ENCODE results near the gene PRDM16. TPM values are rescaled to one million over a fixed set of nuclear protein-coding genes. Genes with fewer than 3 reads are reported as not detected.

Gene PRDM16
- total and polyA plus RNA-seq, 2 of the 8 experiments (the other 6 are each of a cell fraction or from before 2014, with no cell fraction given), result 0.39 to 0.43 TPM

DNA sequence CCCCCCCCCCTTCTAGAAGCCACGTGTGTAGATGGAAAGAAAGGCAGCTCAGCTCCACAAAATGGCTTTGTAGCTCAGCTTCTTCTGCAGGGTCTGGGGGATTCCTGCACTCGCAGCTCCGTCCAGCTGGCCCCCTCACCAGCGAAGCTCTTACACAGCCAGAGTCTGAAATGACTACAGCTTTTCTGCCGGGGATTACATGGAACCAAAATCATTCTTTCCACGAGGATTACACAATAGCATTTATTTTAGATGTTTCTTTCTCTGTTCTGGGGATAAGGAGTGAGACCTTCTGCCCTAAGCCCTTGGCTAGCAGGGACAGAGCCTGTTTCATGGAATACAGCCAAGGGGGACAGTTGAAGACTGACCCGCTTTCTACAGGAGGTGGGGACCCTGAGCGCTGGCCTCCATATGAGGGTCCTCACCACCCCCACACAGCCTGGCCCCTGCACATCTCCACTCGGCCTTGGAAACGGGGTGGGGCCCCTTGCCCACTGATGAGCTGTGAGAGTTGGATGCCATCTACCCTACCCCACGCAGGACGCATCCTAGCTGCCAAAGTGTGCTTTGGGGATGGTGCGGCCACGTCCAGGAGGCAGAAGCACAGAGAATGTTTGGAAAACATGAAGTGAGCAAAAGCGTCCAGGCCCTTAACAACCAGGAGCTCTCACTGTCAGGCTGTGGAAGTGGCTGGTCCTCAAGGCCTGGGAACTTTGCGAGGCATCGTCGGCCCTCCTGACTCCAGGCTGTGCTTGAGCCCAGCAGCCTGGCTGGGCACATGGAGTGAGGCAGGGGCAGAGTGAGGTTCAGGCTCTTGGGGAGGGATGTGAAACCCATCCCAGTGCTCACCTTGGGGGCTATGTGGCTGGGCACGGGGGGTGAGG is 33.2 kb upstream of the PRDM16 start:
- Histone ChIP-seq H3K79me2 (ENCODE audit: control insufficient read depth in 1 of 2, insufficient read depth in 2 of 2, low read length in 2 of 2) (no peaks in the 10 kb centered on the region), H3K4me2 (ENCODE audit: insufficient read depth in 1 of 2, low read depth in 2 of 2, low read length in 2 of 2) (no peak overlapping the region), H3K9ac (replicated peaks in 1 of 4; ENCODE audit: extremely low read depth in 1 of 4, low read depth in 3 of 4, low read length in 3 of 4) (no peak overlapping the region), H2BK12ac (ENCODE audit: low read depth, low read length) (no peak overlapping the region), H2BK120ac (replicated peaks; ENCODE audit: low read depth, low read length) (no peak overlapping the region), H2BK20ac (ENCODE audit: low read length) (no peak overlapping the region), H3K14ac (ENCODE audit: insufficient read length) (no peak overlapping the region), H3K56ac (replicated peaks; ENCODE audit: insufficient read length, low read depth, low read length) (no peak overlapping the region), H3K79me1 (ENCODE audit: low read depth, low read length) (no peaks in the 10 kb centered on the region), H4K8ac (ENCODE audit: extremely low read depth, insufficient read depth, low read length) (no peak overlapping the region), H3K4me1 (replicated peaks in 1 of 4; ENCODE audit: control insufficient read depth in 3 of 4, insufficient read depth in 4 of 4, low read length in 3 of 4) (peaks cover 0 to 5% (median 0%) of the 10 kb centered on the region in 4 experiments; a peak in 1 of 7 replicates), H4K20me1 (replicated peaks in 1 of 2; ENCODE audit: control insufficient read depth in 1 of 2, insufficient read depth in 2 of 2, low read length in 2 of 2) (no peaks in the 10 kb centered on the region), H3K23ac (ENCODE audit: insufficient read length) (no peak overlapping the region), H3K9me3 (ENCODE audit: insufficient read depth in 2 of 2, low read depth in 1 of 2, low read length in 1 of 2) (peaks cover 78 to 100% of the 10 kb centered on the region in 2 experiments), H2BK15ac (ENCODE audit: low read length) (no peak overlapping the region), H4K91ac (replicated peaks; ENCODE audit: insufficient read length, low read length) (no peak overlapping the region), H3K27ac (ENCODE audit: low read depth, low read length) (no peak overlapping the region), H2BK5ac (ENCODE audit: low read depth, low read length) (no peak overlapping the region), H3K4me3 (ENCODE audit: extremely low read depth in 1 of 4, insufficient read depth in 2 of 4, low read depth in 3 of 4, low read length in 4 of 4) (no peak overlapping the region), H3K36me3 (ENCODE audit: control insufficient read depth in 2 of 4, insufficient read depth in 4 of 4, low read length in 3 of 4) (no peaks in the 10 kb centered on the region; a peak in 1 of 8 replicates), H4K5ac (ENCODE audit: insufficient read length, low read depth, low read length) (no peak overlapping the region), H3K18ac (ENCODE audit: extremely low read depth, low read length) (no peak overlapping the region), H2AK5ac (ENCODE audit: low read depth, low read length) (no peak overlapping the region), H2AFZ (ENCODE audit: low read length) (no peak overlapping the region), H3K27me3 (replicated peaks in 1 of 4; ENCODE audit: control insufficient read depth in 3 of 4, extremely low read depth in 1 of 4, insufficient read depth in 3 of 4, low read length in 3 of 4) (no peaks in the 10 kb centered on the region), H3K23me2 (ENCODE audit: low read depth, low read length) (no peaks in the 10 kb centered on the region), H3K4ac (replicated peaks; ENCODE audit: insufficient read length, low read depth, low read length) (no peak overlapping the region)
- FAIRE-seq (no peak), DNase-seq (ENCODE audit: low read depth in 1 of 2, low spot score in 2 of 2) (no peak)
- 83% methylated on average over 16 of the region's 19 CpGs; no CpG with 5 or more reads in 1 of the 2 experiments for WGBS, 2 experiments (ENCODE audit: extremely low coverage in 1 of 2, insufficient coverage in 1 of 2, insufficient read length in 1 of 2, insufficient replicate concordance in 2 of 2, low coverage in 1 of 2, low lambda C conversion rate in 2 of 2, missing lambda C conversion rate in 1 of 2)
- ChIA-PET POLR2A (ENCODE audit: partially characterized antibody) (no interaction called here), CTCF (ENCODE audit: partially characterized antibody) (no interaction called here)
- TF ChIP-seq GTF2F1 (IDR thresholded peaks at IDR 0.05; ENCODE audit: borderline replicate concordance, low read depth, low read length) (no peak), FOSL1 (IDR thresholded peaks at IDR 0.05; ENCODE audit: insufficient read depth, low read depth, low read length) (no peak), BRCA1 (IDR thresholded peaks at IDR 0.05; ENCODE audit: low read depth, low read length) (no peak), POU5F1 (IDR thresholded peaks at IDR 0.05; ENCODE audit: low read depth, low read length) (no peak)
- TF ChIP-seq, protein P1, sequence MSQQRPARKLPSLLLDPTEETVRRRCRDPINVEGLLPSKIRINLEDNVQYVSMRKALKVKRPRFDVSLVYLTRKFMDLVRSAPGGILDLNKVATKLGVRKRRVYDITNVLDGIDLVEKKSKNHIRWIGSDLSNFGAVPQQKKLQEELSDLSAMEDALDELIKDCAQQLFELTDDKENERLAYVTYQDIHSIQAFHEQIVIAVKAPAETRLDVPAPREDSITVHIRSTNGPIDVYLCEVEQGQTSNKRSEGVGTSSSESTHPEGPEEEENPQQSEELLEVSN (IDR thresholded peaks at IDR 0.05), result no peak

Data from H1 (cell line).